K562 (cell line): ENCODE measurements around the gene CHKB. TPM values are rescaled to one million over a fixed set of nuclear protein-coding genes. Genes with fewer than 3 reads are reported as not detected.

ENCODE experiments used
- AFF4 ChIP-seq: sonication (generic); formaldehyde crosslinking; IDR thresholded peaks from 2 replicates; pipeline ENCODE4 v1.8.0; 2023; ENCODE audit warnings: mild to moderate bottlenecking, missing genetic modification reagents
- ARID4B ChIP-seq: sonication (generic); formaldehyde crosslinking; IDR thresholded peaks from 2 replicates; pipeline ENCODE4 v1.8.0; 2022; ENCODE audit warnings: mild to moderate bottlenecking, missing genetic modification reagents
- ATF2 ChIP-seq: sonication (generic); formaldehyde crosslinking; IDR thresholded peaks from 2 replicates; pipeline ENCODE4 v1.8.1; 2022; ENCODE audit warnings: missing genetic modification reagents
- FOXA3 ChIP-seq, 2 experiments: fragments of 450-650 bp in 1 of 2; sonication (generic) in 1 of 2; formaldehyde crosslinking; IDR thresholded peaks in 1 of 2; conservative IDR thresholded peaks in 1 of 2; 2 replicates each; pipeline versions ENCODE4 v1.4.0 to v1.8.0; 2020 to 2022; ENCODE audit warnings: mild to moderate bottlenecking in 2 of 2, missing genetic modification reagents in 1 of 2
- FOXK1 ChIP-seq: sonication (generic); formaldehyde crosslinking; IDR thresholded peaks from 2 replicates; pipeline ENCODE4 v1.8.0; 2022; ENCODE audit warnings: missing genetic modification reagents, mild to moderate bottlenecking, borderline replicate concordance
- PRMT5 ChIP-seq: sonication (generic); formaldehyde crosslinking; IDR thresholded peaks from 2 replicates; pipeline ENCODE4 v1.5.0; 2020; ENCODE audit warnings: missing genetic modification reagents
- SAP30 ChIP-seq: fragments of 200-600 bp; sonication (generic); IDR thresholded peaks from 2 replicates; pipeline ENCODE4 v1.6.1; 2012; ENCODE audit warnings: borderline replicate concordance, low read depth, mild to moderate bottlenecking, moderate library complexity, low read length, control low read depth, inconsistent platforms; ENCODE audit not compliant: insufficient read depth, poor library complexity, severe bottlenecking
- TCF3 ChIP-seq: sonication (generic); formaldehyde crosslinking; IDR thresholded peaks from 2 replicates; pipeline ENCODE4 v1.4.0; 2020; ENCODE audit warnings: mild to moderate bottlenecking, missing genetic modification reagents
- polyA plus RNA-seq, 8 experiments: library from polyadenylated mRNA; depleted of rRNA in 4 of 8; stranded (reverse) in 5 of 8; unstranded in 3 of 8; fragments of >200 nt; fragmentation: Nextera tagmentation in 2 of 8; fragmentation: Illumina TruSeq in 1 of 8; extraction: Ambion mirVana in 2 of 8; extraction: Trizol in 1 of 8; gene quantifications; 2 replicates each; pipeline versions ENCODE4 v1.2.1 to v1.2.3, GENCODE V29; 2011 to 2014; ENCODE audit warnings: inconsistent platforms in 1 of 8, missing spikeins in 1 of 8
- total RNA-seq, 7 experiments: library from RNA; depleted of rRNA in 6 of 7; stranded (reverse); fragments of >200 nt in 6 of 7; fragmentation: Illumina TruSeq in 2 of 7; extraction: Trizol in 2 of 7; gene quantifications; 2 replicates each; pipeline versions ENCODE4 v1.2.1 to v1.2.3, GENCODE V29; 2011 to 2021; ENCODE audit warnings: low replicate concordance in 1 of 7
- TF ChIP-seq, protein P1 (sequence below): sonication (generic); formaldehyde crosslinking; IDR thresholded peaks from 2 replicates; pipeline ENCODE4 v1.8.1; 2023; ENCODE audit warnings: mild to moderate bottlenecking, missing genetic modification reagents
- TF ChIP-seq, protein P2 (sequence below), 2 experiments: fragments of 200-800 bp in 1 of 2; sonication (Bioruptor generic) in 1 of 2; sonication (generic) in 1 of 2; formaldehyde crosslinking in 1 of 2; IDR thresholded peaks in 1 of 2; conservative IDR thresholded peaks in 1 of 2; 2 replicates each; pipeline versions ENCODE4 v1.5.0 to v1.6.1; 2016 to 2020; ENCODE audit warnings: missing compliant biosample characterization in 1 of 2, missing genetic modification characterization in 1 of 2, missing genetic modification reagents in 1 of 2

Gene CHKB
- total and polyA plus RNA-seq, 9 of the 15 experiments (the other 6 are each of a cell fraction or from before 2014, with no cell fraction given): 2.7 to 31.0 (median 11.0) TPM

DNA sequence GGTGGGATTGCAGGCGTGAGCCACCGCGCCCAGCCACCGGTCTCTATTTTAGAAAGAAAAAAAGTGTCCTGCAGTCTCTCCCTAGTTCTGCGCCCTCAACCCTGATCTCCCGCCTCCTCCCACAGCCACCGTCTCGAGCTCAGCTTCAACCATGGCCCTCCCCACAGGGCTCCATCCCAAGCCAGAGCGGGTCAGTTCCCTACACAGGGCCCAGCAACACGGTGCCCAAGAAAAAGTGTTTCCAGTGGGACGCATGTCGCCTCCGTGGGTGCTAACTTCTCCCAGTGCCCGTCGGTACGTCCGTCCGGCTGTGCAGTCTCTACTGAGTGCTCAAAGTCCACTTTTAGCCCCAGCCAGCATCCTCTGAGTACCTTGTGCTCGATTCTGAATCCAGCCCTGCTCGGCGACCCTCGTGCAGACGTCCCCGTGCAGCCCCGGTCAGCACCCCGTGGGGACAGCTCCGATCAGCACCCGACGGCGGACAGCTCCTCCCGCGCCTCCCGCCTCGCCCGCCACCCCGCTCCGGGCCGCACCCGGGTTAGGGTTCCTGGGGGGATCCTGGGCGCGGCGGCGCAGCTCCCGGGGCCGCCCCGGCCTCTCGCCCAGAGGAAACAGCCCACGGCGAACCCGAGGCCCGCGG, 17.3 kb upstream of the CHKB start (continued):
- TF ChIP-seq ATF2 (CRISPR knock-in tag): peak; percentile 64; the same call in 1 of the 2 replicates
- peak; percentile 93 for TF ChIP-seq FOXK1 (CRISPR knock-in tag)
- peak; percentile 82; the same call in 1 of the 2 replicates for TF ChIP-seq AFF4 (CRISPR knock-in tag)
- peak; percentile 99 for TF ChIP-seq PRMT5 (CRISPR knock-in tag)
- TF ChIP-seq ARID4B (CRISPR knock-in tag): peak; percentile 100
- TF ChIP-seq TCF3 (CRISPR knock-in tag): peak; percentile 47; the same call in 1 of the 2 replicates
- TF ChIP-seq SAP30: peak; percentile 98
- TF ChIP-seq, protein P1, sequence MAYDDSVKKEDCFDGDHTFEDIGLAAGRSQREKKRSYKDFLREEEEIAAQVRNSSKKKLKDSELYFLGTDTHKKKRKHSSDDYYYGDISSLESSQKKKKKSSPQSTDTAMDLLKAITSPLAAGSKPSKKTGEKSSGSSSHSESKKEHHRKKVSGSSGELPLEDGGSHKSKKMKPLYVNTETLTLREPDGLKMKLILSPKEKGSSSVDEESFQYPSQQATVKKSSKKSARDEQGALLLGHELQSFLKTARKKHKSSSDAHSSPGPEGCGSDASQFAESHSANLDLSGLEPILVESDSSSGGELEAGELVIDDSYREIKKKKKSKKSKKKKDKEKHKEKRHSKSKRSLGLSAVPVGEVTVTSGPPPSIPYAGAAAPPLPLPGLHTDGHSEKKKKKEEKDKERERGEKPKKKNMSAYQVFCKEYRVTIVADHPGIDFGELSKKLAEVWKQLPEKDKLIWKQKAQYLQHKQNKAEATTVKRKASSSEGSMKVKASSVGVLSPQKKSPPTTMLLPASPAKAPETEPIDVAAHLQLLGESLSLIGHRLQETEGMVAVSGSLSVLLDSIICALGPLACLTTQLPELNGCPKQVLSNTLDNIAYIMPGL (CRISPR knock-in tag): peak; percentile 94
- TF ChIP-seq, protein P2, sequence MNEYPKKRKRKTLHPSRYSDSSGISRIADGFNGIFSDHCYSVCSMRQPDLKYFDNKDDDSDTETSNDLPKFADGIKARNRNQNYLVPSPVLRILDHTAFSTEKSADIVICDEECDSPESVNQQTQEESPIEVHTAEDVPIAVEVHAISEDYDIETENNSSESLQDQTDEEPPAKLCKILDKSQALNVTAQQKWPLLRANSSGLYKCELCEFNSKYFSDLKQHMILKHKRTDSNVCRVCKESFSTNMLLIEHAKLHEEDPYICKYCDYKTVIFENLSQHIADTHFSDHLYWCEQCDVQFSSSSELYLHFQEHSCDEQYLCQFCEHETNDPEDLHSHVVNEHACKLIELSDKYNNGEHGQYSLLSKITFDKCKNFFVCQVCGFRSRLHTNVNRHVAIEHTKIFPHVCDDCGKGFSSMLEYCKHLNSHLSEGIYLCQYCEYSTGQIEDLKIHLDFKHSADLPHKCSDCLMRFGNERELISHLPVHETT (CRISPR knock-in tag; conservative IDR thresholded peaks at IDR 0.05 in 1 of 2, IDR thresholded peaks at IDR 0.05 in 1 of 2): peak; percentile 65 to 99; a peak in 3 of 4 replicates
- TF ChIP-seq FOXA3 (CRISPR knock-in tag; conservative IDR thresholded peaks at IDR 0.05 in 1 of 2, IDR thresholded peaks at IDR 0.05 in 1 of 2): peak in 1 of 2 experiments; percentile 81; a peak in 2 of 4 replicates
